HCT116 (cell line): Measurements from ENCODE around the gene IFNL3. TPM values are rescaled to one million over a fixed set of nuclear protein-coding genes. Genes with fewer than 3 reads are reported as not detected.
A peak's percentile ranks its signal among the peaks of the same experiment; 100 is the strongest.
"Not testable (repeated sequence)": the region's sequence is repeated elsewhere in the genome, so short reads cannot be mapped to it uniquely, and the experiment has no call there.

Experiments used
- ATAC-seq: fragments of 200-7000 bp; cut with Tn5 transposase; 2 replicates; pipeline ENCODE4 v1.9.1; 2020; ENCODE audit warnings: mild to moderate bottlenecking, moderate library complexity
- BruUV-seq: library from RNA; stranded (reverse); fragments of 400-500 nt; replicated peaks from 2 replicates; lab custom pipeline; 2021; lab: Mats Ljungman, UMichigan
- CTCF ChIA-PET: fragments of 300-600 bp; sonication (Branson Sonifier 250); formaldehyde crosslinking; loops from one replicate; lab custom pipeline; 2021; ENCODE audit warnings: antibody characterized with exemption; lab: Charles Lee
- POLR2A ChIA-PET: fragments of 300-600, 350-600 bp; sonication (Branson Sonifier 250); formaldehyde crosslinking; loops from one replicate; lab custom pipeline; 2021; ENCODE audit warnings: antibody characterized with exemption; lab: Charles Lee
- RAD21 ChIA-PET, 2 experiments: fragments of 300-600 bp; sonication (Branson Sonifier 250); formaldehyde crosslinking; loops; one replicate each; lab custom pipeline; 2023; ENCODE audit warnings: low total read pairs in 2 of 2; ENCODE audit not compliant: uncharacterized antibody in 2 of 2, unreplicated experiment in 2 of 2, low non-redundant PET in 1 of 2; lab: Charles Lee
- DNase-seq: peaks from one replicate; pipeline ENCODE4 v3.0.0-alpha.2; 2010; ENCODE audit warnings: low read depth, low spot score
- H2AFZ ChIP-seq: fragments of 200-600 bp; shearing (Covaris generic), sonication (generic); 2 replicates; pipeline ENCODE4 v1.6.1; 2017; ENCODE audit warnings: low read depth, mixed run types, mixed read lengths, antibody characterized with exemption, low read length; ENCODE audit not compliant: poor library complexity, severe bottlenecking
- H3K27ac ChIP-seq: 2 replicates; pipeline ENCODE4 v1.5.1; 2012; ENCODE audit warnings: low read depth, low read length
- H3K27me3 ChIP-seq: fragments of 200-600 bp; sonication (generic); 2 replicates; pipeline ENCODE4 v1.6.1; 2016; ENCODE audit warnings: mixed run types, low read length, mixed read lengths; ENCODE audit not compliant: insufficient read depth
- H3K36me3 ChIP-seq, 2 experiments: fragments of 200-500 bp in 1 of 2; fragments of 200-600 bp in 1 of 2; sonication (Bioruptor generic) in 1 of 2; sonication (generic) in 1 of 2; 2 replicates each; pipeline versions ENCODE4 v1.5.1 to v1.6.1; 2014 to 2016; ENCODE audit warnings: low read length in 2 of 2, inconsistent platforms in 1 of 2, mixed read lengths in 1 of 2, mixed run types in 1 of 2; ENCODE audit not compliant: insufficient read depth in 2 of 2, control insufficient read depth in 1 of 2
- H3K4me1 ChIP-seq, 2 experiments: fragments of 200-600 bp in 1 of 2; sonication (generic) in 1 of 2; 2 replicates each; pipeline versions ENCODE4 v1.5.1 to v1.6.1; 2012 to 2017; ENCODE audit warnings: low read length in 2 of 2, inconsistent platforms in 1 of 2, mild to moderate bottlenecking in 1 of 2, mixed read lengths in 1 of 2, mixed run types in 1 of 2, moderate library complexity in 1 of 2; ENCODE audit not compliant: insufficient read depth in 2 of 2, control insufficient read depth in 1 of 2
- H3K4me2 ChIP-seq: fragments of 200-600 bp; sonication (generic); 2 replicates; pipeline ENCODE4 v1.6.1; 2017; ENCODE audit warnings: mixed run types, low read length, mixed read lengths
- H3K4me3 ChIP-seq, 2 experiments: fragments of 200-600 bp in 1 of 2; sonication (generic) in 1 of 2; replicated peaks in 1 of 2; 2 replicates each; pipeline ENCODE4 v1.5.1; 2011 to 2016; ENCODE audit warnings: low read length in 2 of 2, control low read depth in 1 of 2, low read depth in 1 of 2, mild to moderate bottlenecking in 1 of 2, mixed read lengths in 1 of 2, mixed run types in 1 of 2
- H3K79me2 ChIP-seq: fragments of 200-600 bp; sonication (generic); 2 replicates; pipeline ENCODE4 v1.6.1; 2017; ENCODE audit warnings: mild to moderate bottlenecking, mixed run types, low read length, moderate library complexity, mixed read lengths; ENCODE audit not compliant: insufficient read depth
- H3K9ac ChIP-seq: fragments of 200-600 bp; sonication (generic); 2 replicates; pipeline ENCODE4 v1.6.1; 2016; ENCODE audit warnings: low read length, mixed read lengths
- H3K9me2 ChIP-seq: fragments of 200-600 bp; sonication (generic), shearing (Covaris generic); 2 replicates; pipeline ENCODE4 v1.6.1; 2017; ENCODE audit warnings: mixed run types, mild to moderate bottlenecking, moderate library complexity; ENCODE audit not compliant: insufficient read depth
- H3K9me3 ChIP-seq, 2 experiments: fragments of 200-500 bp in 1 of 2; fragments of 200-600 bp in 1 of 2; sonication (Bioruptor generic) in 1 of 2; sonication (generic) in 1 of 2; 2 replicates each; pipeline ENCODE4 v1.6.1; 2014 to 2017; ENCODE audit warnings: low read length in 2 of 2, mixed read lengths in 2 of 2, inconsistent platforms in 1 of 2, low read depth in 1 of 2, mild to moderate bottlenecking in 1 of 2, mixed run types in 1 of 2, moderate library complexity in 1 of 2; ENCODE audit not compliant: control insufficient read depth in 1 of 2, insufficient read depth in 1 of 2
- H4K20me1 ChIP-seq: fragments of 200-600 bp; sonication (generic), shearing (Covaris generic); 2 replicates; pipeline ENCODE4 v1.6.1; 2017; ENCODE audit warnings: mixed run types, mild to moderate bottlenecking, moderate library complexity; ENCODE audit not compliant: insufficient read depth
- intact Hi-C: fragments of 100-400 bp; cut with micrococcal nuclease; formaldehyde crosslinking; loops from 2 replicates; pipeline ENCODE4 v1.10.0; 2022
- total RNA-seq: library from RNA; stranded (reverse); gene quantifications from one replicate; pipeline ENCODE4 v1.2.1, GENCODE V29; 2021; ENCODE audit not compliant: unreplicated experiment

IFNL3 gene
- total RNA-seq, 1 experiment from 2014 or later: not detected

DNA sequence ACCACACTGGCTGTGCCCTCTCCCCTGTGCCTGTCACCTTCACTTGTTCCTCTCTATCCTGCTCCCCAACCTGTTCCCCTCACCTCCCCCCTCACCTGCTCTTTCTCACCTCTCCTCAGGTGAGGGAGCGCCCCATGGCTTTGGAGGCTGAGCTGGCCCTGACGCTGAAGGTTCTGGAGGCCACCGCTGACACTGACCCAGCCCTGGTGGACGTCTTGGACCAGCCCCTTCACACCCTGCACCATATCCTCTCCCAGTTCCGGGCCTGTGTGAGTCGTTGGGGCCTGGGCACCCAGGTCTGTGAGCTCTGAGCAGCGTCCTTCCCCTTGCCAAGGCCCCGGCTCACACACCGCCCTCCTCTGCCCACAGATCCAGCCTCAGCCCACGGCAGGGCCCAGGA lies 24.6 kb upstream of the IFNL3 start:
- intact Hi-C loops, ATAC-seq, H3K9me3 ChIP-seq, BruUV-seq, H3K4me3 ChIP-seq, CTCF ChIA-PET, H3K36me3 ChIP-seq, H3K27me3 ChIP-seq, H2AFZ ChIP-seq, DNase-seq, RAD21 ChIA-PET, H3K4me1 ChIP-seq, H3K9ac ChIP-seq, H3K79me2 ChIP-seq, H4K20me1 ChIP-seq, H3K4me2 ChIP-seq, POLR2A ChIA-PET, H3K27ac ChIP-seq, H3K9me2 ChIP-seq: not testable (repeated sequence)

DNA sequence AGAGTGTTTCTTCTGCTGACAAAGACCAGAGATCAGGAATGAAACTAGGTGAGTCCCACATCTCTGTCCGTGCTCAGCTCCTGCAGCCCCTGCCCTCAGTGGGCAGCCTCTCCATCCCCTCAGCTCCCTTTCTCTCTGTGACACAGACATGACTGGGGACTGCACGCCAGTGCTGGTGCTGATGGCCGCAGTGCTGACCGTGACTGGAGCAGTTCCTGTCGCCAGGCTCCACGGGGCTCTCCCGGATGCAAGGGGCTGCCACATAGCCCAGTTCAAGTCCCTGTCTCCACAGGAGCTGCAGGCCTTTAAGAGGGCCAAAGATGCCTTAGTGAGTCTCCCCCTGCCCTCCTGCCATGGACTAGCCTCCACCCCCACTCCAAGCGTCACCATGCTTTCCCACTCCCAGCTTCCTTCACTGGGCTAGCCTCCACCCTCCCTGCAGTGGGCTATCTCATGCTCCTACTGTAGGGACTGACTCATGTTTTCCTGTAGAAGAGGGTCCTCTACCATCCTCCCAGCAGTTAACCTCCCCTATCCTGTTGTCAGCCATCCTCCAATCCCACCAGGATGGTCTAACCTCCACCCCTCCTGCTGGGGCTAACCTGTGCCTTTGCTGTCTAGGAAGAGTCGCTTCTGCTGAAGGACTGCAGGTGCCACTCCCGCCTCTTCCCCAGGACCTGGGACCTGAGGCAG lies 23.9 kb upstream of the IFNL3 start:
- H3K9me2 ChIP-seq, ATAC-seq, H3K27me3 ChIP-seq, H2AFZ ChIP-seq, H3K4me1 ChIP-seq, H3K4me2 ChIP-seq, H3K9me3 ChIP-seq, H3K79me2 ChIP-seq, H3K4me3 ChIP-seq, CTCF ChIA-PET, H3K27ac ChIP-seq, intact Hi-C loops, BruUV-seq, RAD21 ChIA-PET, DNase-seq, H4K20me1 ChIP-seq, POLR2A ChIA-PET, H3K9ac ChIP-seq, H3K36me3 ChIP-seq: not testable (repeated sequence)

DNA sequence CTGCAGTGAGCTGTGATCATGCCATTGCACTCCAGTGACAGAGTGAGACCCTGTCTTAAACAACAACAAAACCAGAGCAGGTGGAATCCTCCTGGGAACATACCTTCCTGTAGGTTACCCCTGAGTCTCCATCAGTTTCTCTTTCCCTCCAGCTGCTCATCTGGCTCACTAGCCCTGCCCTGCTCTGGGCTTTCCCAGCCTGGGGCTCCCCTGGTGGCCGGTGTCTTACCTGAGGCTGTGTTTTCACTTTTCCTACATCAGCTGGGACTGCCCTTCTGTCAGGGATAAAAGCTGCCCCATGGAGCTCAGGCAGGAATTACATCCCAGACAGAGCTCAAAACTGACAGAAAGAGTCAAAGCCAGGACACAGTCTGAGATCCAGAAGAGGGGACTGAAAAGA lies 23.3 kb upstream of the IFNL3 start, which contains the start of gene IFNL2:
IFNL2 (plus strand) TSS at position 312 of the 400 bp plus-strand sequence. CDS start 173 bp downstream, outside the sequence.
- intact Hi-C loops, H3K9me2 ChIP-seq, POLR2A ChIA-PET, BruUV-seq, H3K27ac ChIP-seq, H4K20me1 ChIP-seq, H3K79me2 ChIP-seq, H3K36me3 ChIP-seq, CTCF ChIA-PET, H3K9me3 ChIP-seq, RAD21 ChIA-PET, DNase-seq, H3K4me3 ChIP-seq, H3K4me1 ChIP-seq, H3K9ac ChIP-seq, H2AFZ ChIP-seq, H3K4me2 ChIP-seq, H3K27me3 ChIP-seq: not testable (repeated sequence)
- ATAC-seq: peak; percentile 97
